ENCODE measurements around the gene C1orf35. TPM values are rescaled to one million over a fixed set of nuclear protein-coding genes. Genes with fewer than 3 reads are reported as not detected.

C1orf35 gene
- total and polyA plus RNA-seq, 2 donors (not counting 1 experiment from before 2014, with no cell fraction given), result 4.8 to 7.6 TPM

DNA sequence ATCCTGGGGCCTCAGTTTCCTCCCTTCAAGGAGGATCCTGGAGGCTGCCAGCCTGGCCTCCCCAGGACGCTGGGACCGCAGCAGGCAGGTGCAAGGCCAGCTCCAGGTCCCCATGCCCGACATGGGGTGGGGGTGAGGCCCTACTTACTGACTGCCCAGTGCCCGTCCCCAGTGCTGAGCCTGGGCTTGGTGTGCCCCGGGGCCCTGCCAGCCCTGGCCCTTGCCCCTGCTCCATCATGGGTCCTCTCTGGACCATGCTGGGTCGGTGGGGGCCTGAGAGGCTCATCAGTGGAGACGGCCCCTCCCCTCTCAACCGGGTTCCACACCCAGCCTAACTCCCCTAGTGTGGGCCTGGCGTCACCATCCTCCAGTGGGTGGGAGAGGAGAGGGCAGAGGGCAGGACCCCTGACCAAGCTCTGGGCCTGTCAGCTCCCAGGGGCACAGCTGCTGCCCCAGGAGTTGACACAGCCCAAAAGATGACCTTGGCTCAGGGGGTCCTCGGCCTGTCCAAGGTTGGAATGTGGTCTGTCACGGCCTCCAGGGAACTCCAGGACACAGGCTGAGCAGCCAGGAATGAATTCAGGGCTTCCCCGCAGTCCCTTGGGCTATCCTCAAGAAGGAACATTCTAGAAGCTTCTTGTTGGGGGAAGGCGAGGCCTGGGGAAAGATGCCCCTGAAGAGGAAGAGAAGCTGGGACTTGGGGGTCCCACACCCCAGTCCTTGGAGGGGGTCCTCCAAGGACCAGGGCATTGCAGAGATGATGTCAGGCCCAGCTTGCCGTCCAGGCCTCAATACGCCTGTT, 38.2 kb downstream of the C1orf35 start:
- Histone ChIP-seq H3K9ac (ENCODE audit: insufficient read depth, low read length) (no peak overlapping the region), H3K4me1 (ENCODE audit: control insufficient read depth, extremely low read depth, insufficient read depth, low read length) (no peaks in the 10 kb centered on the region), H3K4me2 (ENCODE audit: extremely low read depth, insufficient read depth, low read length) (no peak overlapping the region), H4K20me1 (ENCODE audit: control insufficient read depth, extremely low read depth, insufficient read depth, low read length) (no peaks in the 10 kb centered on the region), H3K9me3 (ENCODE audit: control insufficient read depth, insufficient read depth, low read depth, low read length) (no peaks in the 10 kb centered on the region), H3K36me3 (ENCODE audit: control insufficient read depth, insufficient read depth, low read length) (no peaks in the 10 kb centered on the region), H2AFZ (ENCODE audit: low read length) (no peak overlapping the region), H3K27me3 (ENCODE audit: control insufficient read depth, insufficient read depth, low read length) (peaks cover 7% of the 10 kb centered on the region), H3K27ac (ENCODE audit: insufficient read depth, low read length) (no peak overlapping the region), H3K4me3 (replicated peaks in 1 of 4; ENCODE audit: control extremely low read depth in 1 of 4, insufficient read depth in 1 of 4, low read depth in 3 of 4, low read length in 4 of 4) (no peak overlapping the region), H3K79me2 (ENCODE audit: control insufficient read depth, insufficient read depth, low read length) (no peaks in the 10 kb centered on the region)
- TF ChIP-seq EZH2 (IDR thresholded peaks at IDR 0.05; ENCODE audit: low read length, missing control alignments), result no peak
- TF ChIP-seq, protein P1, sequence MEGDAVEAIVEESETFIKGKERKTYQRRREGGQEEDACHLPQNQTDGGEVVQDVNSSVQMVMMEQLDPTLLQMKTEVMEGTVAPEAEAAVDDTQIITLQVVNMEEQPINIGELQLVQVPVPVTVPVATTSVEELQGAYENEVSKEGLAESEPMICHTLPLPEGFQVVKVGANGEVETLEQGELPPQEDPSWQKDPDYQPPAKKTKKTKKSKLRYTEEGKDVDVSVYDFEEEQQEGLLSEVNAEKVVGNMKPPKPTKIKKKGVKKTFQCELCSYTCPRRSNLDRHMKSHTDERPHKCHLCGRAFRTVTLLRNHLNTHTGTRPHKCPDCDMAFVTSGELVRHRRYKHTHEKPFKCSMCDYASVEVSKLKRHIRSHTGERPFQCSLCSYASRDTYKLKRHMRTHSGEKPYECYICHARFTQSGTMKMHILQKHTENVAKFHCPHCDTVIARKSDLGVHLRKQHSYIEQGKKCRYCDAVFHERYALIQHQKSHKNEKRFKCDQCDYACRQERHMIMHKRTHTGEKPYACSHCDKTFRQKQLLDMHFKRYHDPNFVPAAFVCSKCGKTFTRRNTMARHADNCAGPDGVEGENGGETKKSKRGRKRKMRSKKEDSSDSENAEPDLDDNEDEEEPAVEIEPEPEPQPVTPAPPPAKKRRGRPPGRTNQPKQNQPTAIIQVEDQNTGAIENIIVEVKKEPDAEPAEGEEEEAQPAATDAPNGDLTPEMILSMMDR (conservative IDR thresholded peaks at IDR 0.05 in 1 of 2, IDR thresholded peaks at IDR 0.05 in 1 of 2; ENCODE audit: low read depth in 1 of 2, low read length in 2 of 2), result no peak
- DNase-seq (ENCODE audit: low read depth in 2 of 2), result no peak

DNA sequence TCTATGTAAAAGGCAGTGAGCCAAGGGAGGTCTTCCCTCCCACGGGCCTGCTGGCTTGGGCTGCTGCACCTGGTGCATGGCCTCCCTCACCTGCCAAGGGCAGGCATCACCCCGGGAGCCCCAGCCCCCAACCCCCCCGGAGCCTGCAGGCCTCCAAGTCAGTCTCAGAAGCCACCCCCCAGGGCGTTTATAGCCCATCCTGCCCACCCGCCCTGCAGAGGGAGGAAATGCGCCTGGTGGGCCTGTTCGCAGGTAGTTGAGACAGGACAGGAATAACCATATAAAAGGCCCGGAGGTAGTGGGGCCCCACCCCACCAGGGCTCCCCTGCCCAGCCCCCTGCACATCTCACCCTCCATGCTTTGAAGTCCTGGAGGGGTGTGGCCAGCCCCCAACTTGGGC, 38.8 kb downstream of the C1orf35 start:
- H4K20me1 ChIP-seq (ENCODE audit: control insufficient read depth, extremely low read depth, insufficient read depth, low read length), result no peaks in the 10 kb centered on the region
- no peak for DNase-seq (ENCODE audit: low read depth in 2 of 2)
- no peaks in the 10 kb centered on the region for H3K36me3 ChIP-seq (ENCODE audit: control insufficient read depth, insufficient read depth, low read length)
- no peak overlapping the region for H3K4me3 ChIP-seq (replicated peaks in 1 of 4; ENCODE audit: control extremely low read depth in 1 of 4, insufficient read depth in 1 of 4, low read depth in 3 of 4, low read length in 4 of 4)
- no peak overlapping the region for H3K9ac ChIP-seq (ENCODE audit: insufficient read depth, low read length)
- H3K4me1 ChIP-seq (ENCODE audit: control insufficient read depth, extremely low read depth, insufficient read depth, low read length), result no peaks in the 10 kb centered on the region
- H3K9me3 ChIP-seq (ENCODE audit: control insufficient read depth, insufficient read depth, low read depth, low read length), result no peaks in the 10 kb centered on the region
- H3K27me3 ChIP-seq (ENCODE audit: control insufficient read depth, insufficient read depth, low read length), result peaks cover 7% of the 10 kb centered on the region
- no peak overlapping the region for H3K27ac ChIP-seq (ENCODE audit: insufficient read depth, low read length)
- H2AFZ ChIP-seq (ENCODE audit: low read length), result no peak overlapping the region
- no peak for TF ChIP-seq EZH2 (IDR thresholded peaks at IDR 0.05; ENCODE audit: low read length, missing control alignments)
- TF ChIP-seq, protein P1 (conservative IDR thresholded peaks at IDR 0.05 in 1 of 2, IDR thresholded peaks at IDR 0.05 in 1 of 2; ENCODE audit: low read depth in 1 of 2, low read length in 2 of 2), result no peak
- no peaks in the 10 kb centered on the region for H3K79me2 ChIP-seq (ENCODE audit: control insufficient read depth, insufficient read depth, low read length)
- H3K4me2 ChIP-seq (ENCODE audit: extremely low read depth, insufficient read depth, low read length), result no peak overlapping the region

DNA sequence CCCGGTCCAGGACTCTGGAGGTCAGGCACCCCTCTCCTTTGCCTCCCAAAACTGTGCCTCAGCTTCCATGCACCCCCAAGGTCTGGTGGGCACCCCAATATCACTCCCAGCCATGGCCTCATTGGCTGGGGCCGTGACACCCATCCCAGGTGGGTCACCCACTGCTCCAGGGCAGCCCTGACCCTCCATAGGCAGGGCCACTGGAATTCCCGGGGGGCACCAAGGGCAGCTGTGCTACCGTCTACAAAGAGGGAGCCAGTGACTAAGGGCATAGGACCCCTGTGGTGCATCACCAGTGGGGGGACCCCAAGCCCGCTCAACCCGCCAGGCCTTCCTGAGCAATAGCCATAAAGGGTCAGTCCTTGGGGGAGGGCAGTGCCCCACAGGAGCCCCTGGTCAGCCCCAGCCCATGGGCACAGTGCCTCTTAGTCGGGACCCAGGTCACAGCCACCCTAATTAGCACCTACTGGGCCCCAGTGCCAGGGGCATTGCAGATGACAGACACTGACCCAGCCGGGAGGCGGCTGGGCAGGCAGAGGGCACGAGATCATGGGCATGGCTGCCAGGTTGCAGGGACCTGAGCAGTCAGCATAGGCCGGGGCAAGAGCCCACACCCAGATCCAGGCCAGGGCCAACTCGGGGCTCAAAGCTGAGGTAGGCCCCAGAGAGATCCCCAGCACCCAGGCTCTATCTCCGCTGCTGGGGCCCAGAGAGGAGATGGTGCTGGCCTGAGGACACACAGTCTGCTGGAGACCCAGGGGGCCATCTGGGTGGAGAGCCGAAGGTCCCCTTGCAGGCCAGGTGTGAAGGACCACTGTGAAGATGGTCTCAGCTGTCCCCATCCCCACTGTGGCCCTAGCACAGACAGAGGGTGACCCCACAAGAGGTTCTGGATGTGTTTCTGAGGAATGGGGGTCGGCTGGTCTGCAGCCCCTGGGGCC, 39.6 kb downstream of the C1orf35 start:
- H3K4me1 ChIP-seq (ENCODE audit: control insufficient read depth, extremely low read depth, insufficient read depth, low read length), result no peaks in the 10 kb centered on the region
- H3K4me2 ChIP-seq (ENCODE audit: extremely low read depth, insufficient read depth, low read length), result no peak overlapping the region
- no peak overlapping the region for H3K9ac ChIP-seq (ENCODE audit: insufficient read depth, low read length)
- no peaks in the 10 kb centered on the region for H4K20me1 ChIP-seq (ENCODE audit: control insufficient read depth, extremely low read depth, insufficient read depth, low read length)
- TF ChIP-seq, protein P1 (conservative IDR thresholded peaks at IDR 0.05 in 1 of 2, IDR thresholded peaks at IDR 0.05 in 1 of 2; ENCODE audit: low read depth in 1 of 2, low read length in 2 of 2), result no peak
- TF ChIP-seq EZH2 (IDR thresholded peaks at IDR 0.05; ENCODE audit: low read length, missing control alignments), result no peak
- no peaks in the 10 kb centered on the region for H3K79me2 ChIP-seq (ENCODE audit: control insufficient read depth, insufficient read depth, low read length)
- no peak overlapping the region for H3K27ac ChIP-seq (ENCODE audit: insufficient read depth, low read length)
- no peak overlapping the region for H3K4me3 ChIP-seq (replicated peaks in 1 of 4; ENCODE audit: control extremely low read depth in 1 of 4, insufficient read depth in 1 of 4, low read depth in 3 of 4, low read length in 4 of 4)
- no peak overlapping the region for H2AFZ ChIP-seq (ENCODE audit: low read length)
- no peak for DNase-seq (ENCODE audit: low read depth in 2 of 2)
- no peaks in the 10 kb centered on the region for H3K9me3 ChIP-seq (ENCODE audit: control insufficient read depth, insufficient read depth, low read depth, low read length)
- peaks cover 14% of the 10 kb centered on the region for H3K27me3 ChIP-seq (ENCODE audit: control insufficient read depth, insufficient read depth, low read length)
- H3K36me3 ChIP-seq (ENCODE audit: control insufficient read depth, insufficient read depth, low read length), result no peaks in the 10 kb centered on the region
